OCI-LY7 (cell line): ENCODE data around the gene SIPA1L3. TPM values are rescaled to one million over a fixed set of nuclear protein-coding genes. Genes with fewer than 3 reads are reported as not detected.

Experiments used
- BruUV-seq: library from RNA; stranded (reverse); fragments of 400-500 nt; replicated peaks from 2 replicates; lab custom pipeline; 2021; lab: Mats Ljungman, UMichigan
- CTCF ChIA-PET: fragments of 300-600 bp; sonication (Branson Sonifier 250); formaldehyde crosslinking; loops from one replicate; lab custom pipeline; 2022; ENCODE audit warnings: antibody characterized with exemption; ENCODE audit not compliant: unreplicated experiment; lab: Charles Lee
- POLR2A ChIA-PET: fragments of 300-600 bp; sonication (Branson Sonifier 250); formaldehyde crosslinking; loops from one replicate; lab custom pipeline; 2022; ENCODE audit warnings: antibody characterized with exemption; lab: Charles Lee
- DNase-seq: peaks from one replicate; pipeline ENCODE4 v3.0.0-alpha.2; 2015; ENCODE audit warnings: low spot score
- H2AFZ ChIP-seq: fragments of 200-600 bp; sonication (generic), shearing (Covaris generic); 2 replicates; pipeline ENCODE4 v1.6.1; 2014; ENCODE audit warnings: mild to moderate bottlenecking, antibody characterized with exemption, low read length, moderate library complexity
- H3K27ac ChIP-seq: fragments of 200-600 bp; sonication (generic); 2 replicates; pipeline ENCODE4 v1.5.1; 2014; ENCODE audit warnings: mixed run types, low read depth, mild to moderate bottlenecking, moderate library complexity, low read length, inconsistent platforms; ENCODE audit not compliant: poor library complexity, severe bottlenecking
- H3K36me3 ChIP-seq: fragments of 200-600 bp; sonication (generic); 2 replicates; pipeline ENCODE4 v1.6.1; 2014; ENCODE audit warnings: mild to moderate bottlenecking, antibody characterized with exemption, low read length, moderate library complexity, mixed read lengths; ENCODE audit not compliant: insufficient read depth
- H3K4me1 ChIP-seq: fragments of 200-600 bp; sonication (generic); 2 replicates; pipeline ENCODE4 v1.5.1; 2014; ENCODE audit warnings: mild to moderate bottlenecking, low read length; ENCODE audit not compliant: insufficient read depth, poor library complexity, severe bottlenecking
- H3K4me2 ChIP-seq: fragments of 200-600 bp; sonication (generic); 2 replicates; pipeline ENCODE4 v1.6.1; 2014; ENCODE audit warnings: mild to moderate bottlenecking, low read length
- H3K4me3 ChIP-seq: fragments of 200-600 bp; sonication (generic); 2 replicates; pipeline ENCODE4 v1.5.1; 2014; ENCODE audit warnings: mild to moderate bottlenecking, low read depth, low read length; ENCODE audit not compliant: poor library complexity, severe bottlenecking
- H3K79me2 ChIP-seq: fragments of 200-600 bp; sonication (generic); 2 replicates; pipeline ENCODE4 v1.6.1; 2016; ENCODE audit warnings: low read depth, mild to moderate bottlenecking, low read length, moderate library complexity, mixed read lengths; ENCODE audit not compliant: insufficient read depth
- H3K9me2 ChIP-seq: fragments of 200-600 bp; sonication (generic); 2 replicates; pipeline ENCODE4 v1.6.1; 2016; ENCODE audit warnings: mild to moderate bottlenecking, low read length, mixed read lengths; ENCODE audit not compliant: insufficient read depth
- H3K9me3 ChIP-seq: fragments of 200-600 bp; sonication (generic); 2 replicates; pipeline ENCODE4 v1.6.1; 2014; ENCODE audit warnings: mild to moderate bottlenecking, mixed run types, low read length, mixed read lengths
- H4K20me1 ChIP-seq: fragments of 200-600 bp; sonication (generic); 2 replicates; pipeline ENCODE4 v1.6.1; 2014; ENCODE audit warnings: mild to moderate bottlenecking, antibody characterized with exemption, low read length, moderate library complexity, mixed read lengths; ENCODE audit not compliant: insufficient read depth
- CTCF ChIP-seq: fragments of 200-600 bp; sonication (generic); conservative IDR thresholded peaks from 2 replicates; pipeline ENCODE4 v1.5.1; 2014; ENCODE audit warnings: mild to moderate bottlenecking, antibody characterized with exemption, low read length, moderate library complexity, mixed read lengths
- EZH2phosphoT487 ChIP-seq: fragments of 200-600 bp; sonication (generic); IDR thresholded peaks from 2 replicates; pipeline ENCODE4 v1.6.1; 2018; ENCODE audit warnings: low read depth, borderline replicate concordance, mild to moderate bottlenecking, mixed run types, antibody characterized with exemption, low read length, moderate library complexity, mixed read lengths
- intact Hi-C: fragments of 100-400 bp; cut with micrococcal nuclease; formaldehyde crosslinking; loops from one replicate; pipeline ENCODE4 v1.10.0; 2022; ENCODE audit not compliant: unreplicated experiment
- total RNA-seq, 2 experiments: library from RNA; depleted of rRNA in 1 of 2; stranded (reverse); fragments of >200 nt in 1 of 2; shearing (Covaris generic) in 1 of 2; gene quantifications; 2 replicates each; pipeline ENCODE4 v1.2.3, GENCODE V29; 2014 to 2022

Gene SIPA1L3
- total RNA-seq, 2 experiments from 2014 or later = 21.2 to 84.4 TPM

GRCh38 chr19:38045554-38046253 is 138.7 kb downstream of the SIPA1L3 start:
- ChIA-PET CTCF (interaction anchor here (0.6 to 1.2 kb wide), 3 partner anchors 14 to 146 kb away, joined by 3 read pairs; no protein-coding TSS in a partner anchor), POLR2A (interaction anchor here (0.6 to 2.9 kb wide), 9 partner anchors 8 to 145 kb away, joined by 3 to 22 read pairs (median 3); partner anchors contain the start of genes SIPA1L3 and WDR87)
- Histone ChIP-seq H3K4me3 (peak overlapping the region; percentile 41), H3K9me3 (peaks cover 11% of the 10 kb centered on the region; the same call in 1 of the 2 replicates), H2AFZ (peak overlapping the region; percentile 30; the same call in 1 of the 2 replicates), H3K9me2 (no peaks in the 10 kb centered on the region), H4K20me1 (no peaks in the 10 kb centered on the region), H3K27ac (peak overlapping the region; percentile 100), H3K36me3 (peaks cover 12% of the 10 kb centered on the region), H3K4me2 (peak overlapping the region; percentile 74), H3K79me2 (peaks cover 28% of the 10 kb centered on the region), H3K4me1 (peaks cover 76% of the 10 kb centered on the region)
- TF ChIP-seq EZH2phosphoT487 (no peak), CTCF (no peak)
- peak; percentile 38 for DNase-seq
- no TSS peak for BruUV-seq
- intact Hi-C loops = loop anchor here (1.0 kb wide), 2 partner anchors 41 to 120 kb away; no protein-coding TSS in a partner anchor

GRCh38 chr19:38046254-38047048 is 139.4 kb downstream of the SIPA1L3 start:
- peaks cover 35% of the 10 kb centered on the region for H3K79me2 ChIP-seq
- H3K9me2 ChIP-seq = no peaks in the 10 kb centered on the region
- TF ChIP-seq CTCF = no peak
- TF ChIP-seq EZH2phosphoT487 = no peak
- CTCF ChIA-PET = interaction anchor here (0.6 to 2.0 kb wide), 4 partner anchors 68 to 147 kb away, joined by 3 to 8 read pairs (median 3); no protein-coding TSS in a partner anchor
- H3K27ac ChIP-seq = peak overlapping the region; percentile 100
- POLR2A ChIA-PET = interaction anchor here (0.5 to 2.9 kb wide), 13 partner anchors 10 to 1555 kb away, joined by 3 to 22 read pairs (median 4); partner anchors contain the start of genes SIPA1L3 and WDR87
- peak overlapping the region; percentile 74 for H3K4me2 ChIP-seq
- H4K20me1 ChIP-seq = no peaks in the 10 kb centered on the region
- H3K9me3 ChIP-seq = peaks cover 11% of the 10 kb centered on the region; the same call in 1 of the 2 replicates
- no TSS peak for BruUV-seq
- peak; percentile 86 for DNase-seq
- H3K36me3 ChIP-seq = peaks cover 15% of the 10 kb centered on the region
- peaks cover 82% of the 10 kb centered on the region for H3K4me1 ChIP-seq
- peak overlapping the region; percentile 41 for H3K4me3 ChIP-seq
- H2AFZ ChIP-seq = peak overlapping the region; percentile 30; the same call in 1 of the 2 replicates
- intact Hi-C loops = loop anchor here (1.0 kb wide), 2 partner anchors 42 to 121 kb away; no protein-coding TSS in a partner anchor
